HG03095 (cell line): ENCODE measurements around the gene DNAH3.
"Not testable (repeated sequence)": the region's sequence is repeated elsewhere in the genome, so short reads cannot be mapped to it uniquely, and the experiment has no call there.

Source experiments
- ATAC-seq: cut with Tn5 transposase; IDR thresholded peaks from one replicate; pipeline ENCODE4 v1.9.1; 2021; ENCODE audit warnings: moderate library complexity; ENCODE audit not compliant: unreplicated experiment

The DNAH3 gene

GRCh38 chr16:21023509-21024202, 127.0 kb downstream of the DNAH3 start:
- ATAC-seq: no peak

GRCh38 chr16:21021316-21021715, 129.3 kb downstream of the DNAH3 start:
- no peak for ATAC-seq

- ATAC-seq: no peak
These were observed 140.8 kb downstream of the DNAH3 start for GRCh38 chr16:21009815-21010214.

GRCh38 chr16:21005008-21005407, 145.6 kb downstream of the DNAH3 start:
- no peak for ATAC-seq

GRCh38 chr16:21001262-21001661, 149.4 kb downstream of the DNAH3 start:
- ATAC-seq: no peak

GRCh38 chr16:20997147-20997546, 153.5 kb downstream of the DNAH3 start:
- no peak for ATAC-seq

- no peak for ATAC-seq
These were observed 154.9 kb downstream of the DNAH3 start for GRCh38 chr16:20995711-20996110.

GRCh38 chr16:20989496-20990070, 161.1 kb downstream of the DNAH3 start:
- not testable (repeated sequence) for ATAC-seq

GRCh38 chr16:20987049-20987448, 163.6 kb downstream of the DNAH3 start:
- ATAC-seq: no peak

GRCh38 chr16:20984019-20984418, 166.6 kb downstream of the DNAH3 start:
- no peak for ATAC-seq

GRCh38 chr16:20976576-20976975, 174.1 kb downstream of the DNAH3 start:
- ATAC-seq: no peak

- not testable (repeated sequence) for ATAC-seq
These were observed 177.4 kb downstream of the DNAH3 start for GRCh38 chr16:20973201-20973600.

- ATAC-seq: no peak
These were observed 179.2 kb downstream of the DNAH3 start for GRCh38 chr16:20971401-20971800.

- no peak for ATAC-seq
These were observed 181.3 kb downstream of the DNAH3 start for GRCh38 chr16:20969386-20969785.

GRCh38 chr16:20968765-20969164, 181.9 kb downstream of the DNAH3 start:
- no peak for ATAC-seq

- no peak for ATAC-seq
These were observed 189.7 kb downstream of the DNAH3 start for GRCh38 chr16:20960899-20961298.

- no peak for ATAC-seq
These were observed 193.5 kb downstream of the DNAH3 start for GRCh38 chr16:20957153-20957552.

GRCh38 chr16:20956319-20956718, 194.3 kb downstream of the DNAH3 start:
- ATAC-seq: no peak

GRCh38 chr16:20954574-20954973, 196.1 kb downstream of the DNAH3 start:
- ATAC-seq: no peak

- ATAC-seq: no peak
These were observed 198.3 kb downstream of the DNAH3 start for GRCh38 chr16:20952139-20952920.

GRCh38 chr16:20950294-20950693, 200.4 kb downstream of the DNAH3 start:
- no peak for ATAC-seq

GRCh38 chr16:20949660-20950059, 201.0 kb downstream of the DNAH3 start:
- no peak for ATAC-seq
